Pancreas (tissue), 10 donors: ENCODE results near the gene WDR53. TPM values are rescaled to one million over a fixed set of nuclear protein-coding genes. Genes with fewer than 3 reads are reported as not detected.
"Not testable (repeated sequence)": the region's sequence is repeated elsewhere in the genome, so short reads cannot be mapped to it uniquely, and the experiment has no call there.

Experiments used
- ATAC-seq, 4 donors: fragments of 200-7000 bp; cut with Tn5 transposase; one replicate each; pipeline versions ENCODE4 v1.8.0 to v1.9.1; 2020; ENCODE audit warnings: mild to moderate bottlenecking in 4 of 4, moderate library complexity in 4 of 4
- DNase-seq, 6 donors: peaks; one replicate each; pipeline ENCODE4 v3.0.0-alpha.2; 2020
- FAIRE-seq: peaks from 2 replicates; lab custom pipeline; 2012; peaks lifted over from hg19 to GRCh38; lab: Jason Lieb, UNC
- H3K27ac ChIP-seq, 4 donors: fragments of 200-600 bp; sonication (generic); 1 replicate in 3 of 4; 2 replicates in 1 of 4; pipeline versions ENCODE4 v1.5.0 to v1.8.0; 2020
- H3K27me3 ChIP-seq, 4 donors: fragments of 200-600 bp; one replicate each; pipeline ENCODE4 v1.8.0; 2021
- H3K36me3 ChIP-seq, 3 donors: fragments of 200-600 bp; sonication (generic) in 1 of 3; one replicate each; pipeline versions ENCODE4 v1.5.0 to v1.8.0; 2020 to 2021
- H3K4me1 ChIP-seq, 3 donors: fragments of 200-600 bp; one replicate each; pipeline ENCODE4 v1.8.0; 2021
- H3K4me3 ChIP-seq, 4 donors: fragments of 200-600 bp; sonication (generic) in 2 of 4; one replicate each; pipeline versions ENCODE4 v1.5.0 to v1.8.0; 2020 to 2021
- H3K9me3 ChIP-seq, 4 donors: fragments of 200-600 bp; one replicate each; pipeline ENCODE4 v1.8.0; 2021
- WGBS, 2 donors: extraction: QIAGEN DNeasy Blood & Tissue Kit; methylation state at CpG; one replicate each; pipeline ENCODE4 v1.1.7; 2013; 5-methylcytosine and 5-hydroxymethylcytosine counted together
- intact Hi-C, 3 donors: fragments of 100-400 bp; cut with DNase I; formaldehyde crosslinking; loops; one replicate each; pipeline versions ENCODE4 v1.11.1 to v1.14.2; 2022
- polyA plus RNA-seq, 2 donors: library from polyadenylated mRNA; stranded (reverse); fragments of 200-250 nt; gene quantifications; one replicate each; pipeline ENCODE4 v1.2.3, GENCODE V29; 2013
- total RNA-seq, 6 donors: library from RNA; stranded (reverse); fragmentation: NEBNext Ultra II Directional in 4 of 6; extraction: Animal tissue kit (Norgen Biotek cat#: 25700) in 4 of 6; gene quantifications; one replicate each; pipeline versions ENCODE4 v1.2.1 to v1.2.4, GENCODE V29; 2021 to 2023
- TF ChIP-seq, protein P1 (sequence below), 4 donors: fragments of 200-600 bp; sonication (generic) in 3 of 4; IDR thresholded peaks; one replicate each; pipeline versions ENCODE4 v1.5.0 to v1.8.0; 2021; ENCODE audit warnings: antibody characterized with exemption in 4 of 4
- donor health status: healthy with polysubstance abuse.
- donor health status: DM: no; HTN: no; CAD: no; lungs with moderate emphysema.
- donor health status: DM: no; HTN: no; CAD: no.
- donor health status: control.
- donor health status: control.
- donor health status: Bipolar disorder and iron deficiency.
- donor health status: DM: yes; HTN: yes; CAD: no.
- donor health status: DM: no; HTN: no; CAD: no.
- donor health status: DM: no; HTN: no; CAD: no.
- donor health status: DM: yes; HTN: yes; CAD: no.

WDR53 gene
- total and polyA plus RNA-seq, 8 donors: 3.2 to 10.6 (median 4.0) TPM

DNA sequence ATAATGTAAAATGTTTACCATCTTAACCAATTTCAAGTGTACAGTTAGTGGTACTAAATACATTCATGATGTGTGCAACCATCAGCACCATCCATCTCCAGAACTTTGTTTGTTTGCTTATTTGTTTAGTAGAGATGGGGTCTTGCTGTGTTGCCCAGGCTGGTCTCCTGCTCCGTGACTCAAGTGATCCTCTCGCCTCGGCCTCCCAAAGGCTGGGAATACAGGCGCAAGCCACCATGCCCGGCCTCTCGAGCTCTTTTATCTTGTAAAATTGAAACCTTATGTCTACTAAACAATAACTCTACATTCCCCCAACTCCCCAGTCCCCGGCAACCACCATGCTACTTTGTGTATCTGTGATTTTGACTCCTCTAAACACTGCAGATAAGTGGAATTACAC lies 32.0 kb upstream of the WDR53 start:
- intact Hi-C loops: no loop called here
- no peak overlapping the region for H3K27ac ChIP-seq
- 85 to 89% methylated on average over 7 of the region's 7 CpGs for WGBS, 2 donors
- no peaks in the 10 kb centered on the region for H3K36me3 ChIP-seq
- H3K4me3 ChIP-seq: no peak overlapping the region
- ATAC-seq (no peak), FAIRE-seq (no peak), DNase-seq (no peak)
- H3K4me1 ChIP-seq: no peaks in the 10 kb centered on the region
- H3K9me3 ChIP-seq: no peaks in the 10 kb centered on the region
- TF ChIP-seq, protein P1, sequence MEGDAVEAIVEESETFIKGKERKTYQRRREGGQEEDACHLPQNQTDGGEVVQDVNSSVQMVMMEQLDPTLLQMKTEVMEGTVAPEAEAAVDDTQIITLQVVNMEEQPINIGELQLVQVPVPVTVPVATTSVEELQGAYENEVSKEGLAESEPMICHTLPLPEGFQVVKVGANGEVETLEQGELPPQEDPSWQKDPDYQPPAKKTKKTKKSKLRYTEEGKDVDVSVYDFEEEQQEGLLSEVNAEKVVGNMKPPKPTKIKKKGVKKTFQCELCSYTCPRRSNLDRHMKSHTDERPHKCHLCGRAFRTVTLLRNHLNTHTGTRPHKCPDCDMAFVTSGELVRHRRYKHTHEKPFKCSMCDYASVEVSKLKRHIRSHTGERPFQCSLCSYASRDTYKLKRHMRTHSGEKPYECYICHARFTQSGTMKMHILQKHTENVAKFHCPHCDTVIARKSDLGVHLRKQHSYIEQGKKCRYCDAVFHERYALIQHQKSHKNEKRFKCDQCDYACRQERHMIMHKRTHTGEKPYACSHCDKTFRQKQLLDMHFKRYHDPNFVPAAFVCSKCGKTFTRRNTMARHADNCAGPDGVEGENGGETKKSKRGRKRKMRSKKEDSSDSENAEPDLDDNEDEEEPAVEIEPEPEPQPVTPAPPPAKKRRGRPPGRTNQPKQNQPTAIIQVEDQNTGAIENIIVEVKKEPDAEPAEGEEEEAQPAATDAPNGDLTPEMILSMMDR (IDR thresholded peaks at IDR 0.05): no peak
- H3K27me3 ChIP-seq: no peaks in the 10 kb centered on the region

DNA sequence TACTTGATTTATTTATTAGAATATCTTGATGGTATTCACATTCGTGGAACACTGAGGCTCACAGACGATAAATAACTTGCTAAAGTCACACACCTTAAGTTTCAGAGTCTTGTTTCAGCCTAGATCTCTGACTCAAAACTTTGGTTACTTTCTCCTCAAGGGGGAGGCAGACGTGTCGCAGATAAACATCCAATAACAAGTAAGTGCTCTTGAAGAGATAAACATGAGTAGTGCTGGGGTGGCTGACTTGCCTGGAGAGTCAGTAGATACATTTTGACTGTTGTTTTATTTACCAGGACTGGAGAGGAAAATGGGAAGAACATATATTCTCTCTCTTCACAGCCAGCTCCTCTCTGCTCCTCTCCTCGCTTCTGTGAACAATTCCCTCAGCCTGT lies 31.4 kb upstream of the WDR53 start:
- intact Hi-C loops: no loop called here
- H3K36me3 ChIP-seq: no peaks in the 10 kb centered on the region
- FAIRE-seq (no peak), DNase-seq (no peak), ATAC-seq (no peak)
- no peaks in the 10 kb centered on the region for H3K9me3 ChIP-seq
- no peak overlapping the region for H3K4me3 ChIP-seq
- no peak overlapping the region for H3K27ac ChIP-seq
- H3K4me1 ChIP-seq: no peaks in the 10 kb centered on the region
- WGBS, 2 donors: 42 to 56% methylated on average over 5 of the region's 5 CpGs
- TF ChIP-seq, protein P1 (IDR thresholded peaks at IDR 0.05): no peak
- H3K27me3 ChIP-seq: no peaks in the 10 kb centered on the region

DNA sequence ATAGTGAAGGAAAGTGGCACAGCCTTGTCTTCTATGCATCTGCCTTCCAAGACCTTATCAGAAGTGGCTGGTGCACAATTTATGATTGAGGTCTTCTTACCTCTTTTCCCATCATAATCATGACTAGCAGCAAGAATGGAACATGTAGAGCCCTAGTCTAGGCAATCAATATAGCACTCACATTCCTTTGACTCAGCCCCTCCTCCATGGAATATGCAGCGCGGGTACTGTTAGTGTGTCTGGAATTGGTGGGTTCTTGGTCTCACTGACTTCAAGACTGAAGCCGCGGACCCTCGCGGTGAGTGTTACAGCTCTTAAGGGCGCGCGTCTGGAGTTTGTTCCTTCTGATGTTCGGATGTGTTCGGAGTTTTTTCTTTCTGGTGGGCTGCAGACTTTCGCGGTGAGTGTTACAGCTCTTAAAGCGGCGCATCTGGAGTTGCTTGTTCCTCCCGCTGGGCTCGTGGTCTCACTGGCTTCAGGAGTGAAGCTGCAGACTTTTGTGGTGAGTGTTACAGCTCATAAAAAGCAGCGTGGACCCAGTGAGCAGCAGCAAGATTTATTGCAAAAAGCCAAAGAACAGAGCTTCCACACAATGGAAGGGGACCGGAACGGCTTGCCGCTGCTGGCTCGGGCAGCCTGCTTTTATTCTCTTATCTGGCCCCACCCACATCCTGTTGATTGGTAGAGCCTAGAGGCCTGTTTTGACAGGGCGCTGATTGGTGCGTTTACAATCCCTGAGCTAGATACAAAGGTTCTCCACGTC lies 29.8 kb upstream of the WDR53 start:
- H3K36me3 ChIP-seq, DNase-seq, H3K4me1 ChIP-seq, H3K27ac ChIP-seq, intact Hi-C loops, ATAC-seq, FAIRE-seq, H3K27me3 ChIP-seq, H3K4me3 ChIP-seq, H3K9me3 ChIP-seq: not testable (repeated sequence)
- WGBS, 2 donors: 68 to 70% methylated on average over 25 of the region's 25 CpGs

DNA sequence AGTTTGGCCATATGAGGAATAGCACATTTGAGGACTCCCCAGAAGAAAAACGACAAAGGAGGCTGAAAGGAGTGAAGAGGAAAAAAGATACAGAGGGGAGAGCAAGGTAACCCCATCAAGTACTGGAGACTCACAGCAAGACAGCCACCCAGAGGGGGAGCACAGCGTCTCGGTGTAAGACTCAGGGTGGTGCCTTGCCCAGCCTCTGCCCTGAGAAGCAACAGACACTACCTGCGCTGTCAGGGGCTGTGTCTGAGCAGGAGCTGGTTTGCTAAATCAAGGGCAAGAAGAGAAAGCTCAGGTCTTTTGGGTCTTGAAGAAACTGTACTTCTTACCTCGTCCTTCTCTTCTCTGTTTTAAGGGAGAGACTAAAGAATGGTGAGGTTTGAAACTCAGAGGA lies 28.0 kb upstream of the WDR53 start:
- H3K4me1 ChIP-seq: no peaks in the 10 kb centered on the region
- DNase-seq: no peak
- H3K36me3 ChIP-seq: no peaks in the 10 kb centered on the region
- WGBS, 2 donors: 23 to 25% methylated on average over 5 of the region's 5 CpGs
- no peaks in the 10 kb centered on the region for H3K27me3 ChIP-seq
- H3K27ac ChIP-seq: no peak overlapping the region
- TF ChIP-seq, protein P1 (IDR thresholded peaks at IDR 0.05): no peak
- no peaks in the 10 kb centered on the region for H3K9me3 ChIP-seq
- FAIRE-seq: no peak
- H3K4me3 ChIP-seq: no peak overlapping the region
- intact Hi-C loops: no loop called here
- ATAC-seq: no peak

DNA sequence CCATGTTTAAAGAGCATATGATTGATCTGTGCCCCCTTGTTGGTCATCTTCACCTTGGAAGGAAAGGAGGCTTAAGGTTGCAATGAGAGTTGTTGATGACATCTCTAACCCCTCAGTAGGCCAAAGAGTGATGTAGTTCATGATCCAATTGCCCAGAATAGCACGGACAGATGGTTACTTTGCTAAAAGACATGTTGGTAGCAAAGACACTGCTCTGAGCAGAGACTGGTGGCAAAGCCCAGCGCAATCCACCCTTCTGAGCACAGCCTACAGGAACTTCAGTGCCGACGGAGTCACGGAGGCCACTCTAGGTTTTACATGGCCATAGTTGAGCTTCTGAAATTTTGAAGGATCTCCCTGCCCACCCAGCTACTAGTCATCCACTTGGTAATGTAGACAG lies 21.9 kb upstream of the WDR53 start:
- H3K4me3 ChIP-seq: no peak overlapping the region
- 78 to 83% methylated on average over 5 of the region's 5 CpGs for WGBS, 2 donors
- ATAC-seq: no peak
- H3K4me1 ChIP-seq: no peaks in the 10 kb centered on the region
- intact Hi-C loops: no loop called here
- no peak for FAIRE-seq
- H3K27ac ChIP-seq: no peak overlapping the region
- no peaks in the 10 kb centered on the region for H3K27me3 ChIP-seq
- DNase-seq: no peak
- no peaks in the 10 kb centered on the region for H3K36me3 ChIP-seq
- TF ChIP-seq, protein P1 (IDR thresholded peaks at IDR 0.05): no peak
- H3K9me3 ChIP-seq: no peaks in the 10 kb centered on the region
